ENCODE results near the gene ASMTL.
"Not testable (repeated sequence)": the region's sequence is repeated elsewhere in the genome, so short reads cannot be mapped to it uniquely, and the experiment has no call there.

ASMTL gene

GRCh38 chrX:1452516-1453394 lies at the start of gene ASMTL:
Gene ASMTL (minus strand): TSS chrX:1452909. CDS start chrX:1452840, 69 bp downstream.
- Histone ChIP-seq H3K4me1 (ENCODE audit: control insufficient read depth, insufficient read depth, low read length) (peaks cover 15% of the 10 kb centered on the region), H3K27ac (ENCODE audit: low read length) (peak within 1 kb of the TSS; percentile 82), H3K9ac (ENCODE audit: low read length in 2 of 2) (peak within 1 kb of the TSS; percentile 84 to 91), H3K36me3 (ENCODE audit: control insufficient read depth in 2 of 2, insufficient read depth in 2 of 2, low read length in 2 of 2) (no peaks in the 10 kb centered on the region), H3K27me3 (ENCODE audit: control insufficient read depth in 1 of 2, insufficient read depth in 2 of 2, low read length in 2 of 2) (no peaks in the 10 kb centered on the region), H3K9me3 (ENCODE audit: control insufficient read depth in 2 of 2, low read length in 2 of 2) (no peaks in the 10 kb centered on the region), H3K4me3 (ENCODE audit: low read length in 2 of 2) (peak within 1 kb of the TSS; percentile 88 to 91)

- no peak overlapping the region for H3K9ac ChIP-seq (ENCODE audit: low read length in 2 of 2)
- H3K27ac ChIP-seq (ENCODE audit: low read length) = no peak overlapping the region
- no peaks in the 10 kb centered on the region for H3K27me3 ChIP-seq (ENCODE audit: control insufficient read depth in 1 of 2, insufficient read depth in 2 of 2, low read length in 2 of 2)
- H3K4me3 ChIP-seq (ENCODE audit: low read length in 2 of 2) = no peak overlapping the region
- peaks cover 2% of the 10 kb centered on the region for H3K4me1 ChIP-seq (ENCODE audit: control insufficient read depth, insufficient read depth, low read length)
- no peaks in the 10 kb centered on the region for H3K36me3 ChIP-seq (ENCODE audit: control insufficient read depth in 2 of 2, insufficient read depth in 2 of 2, low read length in 2 of 2)
- no peaks in the 10 kb centered on the region for H3K9me3 ChIP-seq (ENCODE audit: control insufficient read depth in 2 of 2, low read length in 2 of 2)
Observed at GRCh38 chrX:1502241-1502640, 49.5 kb upstream of the ASMTL start.

- Histone ChIP-seq H3K27me3 (ENCODE audit: control insufficient read depth in 1 of 2, insufficient read depth in 2 of 2, low read length in 2 of 2) (no peaks in the 10 kb centered on the region), H3K27ac (ENCODE audit: low read length) (no peak overlapping the region), H3K9me3 (ENCODE audit: control insufficient read depth in 2 of 2, low read length in 2 of 2) (no peaks in the 10 kb centered on the region), H3K9ac (ENCODE audit: low read length in 2 of 2) (no peak overlapping the region), H3K4me1 (ENCODE audit: control insufficient read depth, insufficient read depth, low read length) (peaks cover 2% of the 10 kb centered on the region), H3K36me3 (ENCODE audit: control insufficient read depth in 2 of 2, insufficient read depth in 2 of 2, low read length in 2 of 2) (no peaks in the 10 kb centered on the region), H3K4me3 (ENCODE audit: low read length in 2 of 2) (no peak overlapping the region)
Observed at GRCh38 chrX:1500701-1501624, 48.3 kb upstream of the ASMTL start.

GRCh38 chrX:1496076-1496475 lies 43.4 kb upstream of the ASMTL start:
- Histone ChIP-seq H3K9ac (ENCODE audit: low read length in 2 of 2) (no peak overlapping the region), H3K4me1 (ENCODE audit: control insufficient read depth, insufficient read depth, low read length) (peaks cover 4% of the 10 kb centered on the region), H3K9me3 (ENCODE audit: control insufficient read depth in 2 of 2, low read length in 2 of 2) (no peaks in the 10 kb centered on the region), H3K27ac (ENCODE audit: low read length) (no peak overlapping the region), H3K27me3 (ENCODE audit: control insufficient read depth in 1 of 2, insufficient read depth in 2 of 2, low read length in 2 of 2) (no peaks in the 10 kb centered on the region), H3K4me3 (ENCODE audit: low read length in 2 of 2) (no peak overlapping the region), H3K36me3 (ENCODE audit: control insufficient read depth in 2 of 2, insufficient read depth in 2 of 2, low read length in 2 of 2) (no peaks in the 10 kb centered on the region)

- Histone ChIP-seq H3K4me3 (ENCODE audit: low read length in 2 of 2) (peak overlapping the region in 1 of 2 donors; percentile 8), H3K9me3 (ENCODE audit: control insufficient read depth in 2 of 2, low read length in 2 of 2) (no peaks in the 10 kb centered on the region), H3K9ac (ENCODE audit: low read length in 2 of 2) (no peak overlapping the region), H3K4me1 (ENCODE audit: control insufficient read depth, insufficient read depth, low read length) (peaks cover 2% of the 10 kb centered on the region), H3K36me3 (ENCODE audit: control insufficient read depth in 2 of 2, insufficient read depth in 2 of 2, low read length in 2 of 2) (no peaks in the 10 kb centered on the region), H3K27me3 (ENCODE audit: control insufficient read depth in 1 of 2, insufficient read depth in 2 of 2, low read length in 2 of 2) (no peaks in the 10 kb centered on the region), H3K27ac (ENCODE audit: low read length) (no peak overlapping the region)
Observed at GRCh38 chrX:1493877-1494510, 41.3 kb upstream of the ASMTL start.

- peaks cover 0 to 2% of the 10 kb centered on the region in 2 donors for H3K27me3 ChIP-seq (ENCODE audit: control insufficient read depth in 1 of 2, insufficient read depth in 2 of 2, low read length in 2 of 2)
- H3K4me1 ChIP-seq (ENCODE audit: control insufficient read depth, insufficient read depth, low read length) = peaks cover 2% of the 10 kb centered on the region
- H3K36me3 ChIP-seq (ENCODE audit: control insufficient read depth in 2 of 2, insufficient read depth in 2 of 2, low read length in 2 of 2) = no peaks in the 10 kb centered on the region
- no peak overlapping the region for H3K27ac ChIP-seq (ENCODE audit: low read length)
- no peak overlapping the region for H3K9ac ChIP-seq (ENCODE audit: low read length in 2 of 2)
- H3K9me3 ChIP-seq (ENCODE audit: control insufficient read depth in 2 of 2, low read length in 2 of 2) = no peaks in the 10 kb centered on the region
- no peak overlapping the region for H3K4me3 ChIP-seq (ENCODE audit: low read length in 2 of 2)
Observed at GRCh38 chrX:1493412-1493811, 40.7 kb upstream of the ASMTL start.

DNA sequence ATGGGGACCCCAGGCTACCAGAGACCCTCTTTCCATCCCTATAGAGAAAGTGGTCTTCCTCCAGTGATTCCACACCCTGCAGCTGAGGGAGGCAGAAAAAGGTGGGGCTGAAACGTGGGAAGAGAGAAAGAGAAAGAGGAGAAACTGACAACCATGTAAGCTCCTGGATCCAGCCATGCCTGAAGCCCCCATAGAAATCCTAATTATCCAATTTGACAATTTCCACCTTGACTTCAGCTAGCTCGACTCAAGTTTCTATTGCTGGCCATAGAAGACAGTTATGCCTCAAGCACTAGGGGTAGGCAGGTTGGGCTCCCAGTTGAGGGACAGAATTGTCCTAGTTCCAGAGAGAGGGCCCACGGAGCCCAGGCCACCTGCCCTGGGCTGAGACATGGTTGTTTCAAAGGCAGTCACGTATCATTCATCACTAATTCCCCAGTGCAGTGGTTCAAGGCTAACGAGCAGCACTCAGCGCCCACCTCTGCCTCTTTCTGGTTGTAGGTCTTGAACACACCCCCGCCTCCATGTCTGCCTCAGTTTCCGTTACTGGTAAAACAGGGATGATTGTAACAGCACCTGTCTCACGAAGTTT lies 39.8 kb upstream of the ASMTL start:
- Histone ChIP-seq H3K4me3 (ENCODE audit: low read length in 2 of 2) (no peak overlapping the region), H3K36me3 (ENCODE audit: control insufficient read depth in 2 of 2, insufficient read depth in 2 of 2, low read length in 2 of 2) (no peaks in the 10 kb centered on the region), H3K9ac (ENCODE audit: low read length in 2 of 2) (no peak overlapping the region), H3K4me1 (ENCODE audit: control insufficient read depth, insufficient read depth, low read length) (peaks cover 2% of the 10 kb centered on the region), H3K27me3 (ENCODE audit: control insufficient read depth in 1 of 2, insufficient read depth in 2 of 2, low read length in 2 of 2) (peaks cover 3 to 6% of the 10 kb centered on the region in 2 donors), H3K9me3 (ENCODE audit: control insufficient read depth in 2 of 2, low read length in 2 of 2) (no peaks in the 10 kb centered on the region), H3K27ac (ENCODE audit: low read length) (no peak overlapping the region)

DNA sequence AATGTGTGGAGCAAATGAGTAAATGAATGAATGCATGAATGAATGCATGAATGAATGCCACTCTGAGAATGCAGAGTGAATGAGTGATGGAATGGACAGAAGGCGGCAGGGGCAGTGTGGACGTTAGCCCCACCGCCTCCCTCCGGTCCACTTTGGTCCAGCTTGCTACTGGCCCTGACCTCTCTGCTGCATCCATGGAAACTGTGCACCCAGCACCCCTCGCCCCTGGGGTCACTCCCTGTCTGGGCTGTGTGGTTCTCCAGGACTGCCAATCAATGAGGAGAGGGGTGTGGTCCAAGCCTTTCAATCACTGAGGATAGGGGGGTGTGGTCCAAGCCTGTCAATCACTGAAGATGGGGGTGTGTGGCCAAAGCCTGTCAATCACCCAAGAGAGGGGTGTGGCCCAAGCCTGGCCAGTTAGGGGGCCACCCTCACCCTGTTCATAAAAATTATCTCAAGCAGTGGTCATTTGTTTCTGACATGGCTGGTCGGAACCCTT lies 39.2 kb upstream of the ASMTL start:
- Histone ChIP-seq H3K9ac (ENCODE audit: low read length in 2 of 2) (no peak overlapping the region), H3K4me1 (ENCODE audit: control insufficient read depth, insufficient read depth, low read length) (peaks cover 2% of the 10 kb centered on the region), H3K9me3 (ENCODE audit: control insufficient read depth in 2 of 2, low read length in 2 of 2) (no peaks in the 10 kb centered on the region), H3K36me3 (ENCODE audit: control insufficient read depth in 2 of 2, insufficient read depth in 2 of 2, low read length in 2 of 2) (no peaks in the 10 kb centered on the region), H3K27ac (ENCODE audit: low read length) (no peak overlapping the region), H3K4me3 (ENCODE audit: low read length in 2 of 2) (no peak overlapping the region), H3K27me3 (ENCODE audit: control insufficient read depth in 1 of 2, insufficient read depth in 2 of 2, low read length in 2 of 2) (peaks cover 3 to 6% of the 10 kb centered on the region in 2 donors)

DNA sequence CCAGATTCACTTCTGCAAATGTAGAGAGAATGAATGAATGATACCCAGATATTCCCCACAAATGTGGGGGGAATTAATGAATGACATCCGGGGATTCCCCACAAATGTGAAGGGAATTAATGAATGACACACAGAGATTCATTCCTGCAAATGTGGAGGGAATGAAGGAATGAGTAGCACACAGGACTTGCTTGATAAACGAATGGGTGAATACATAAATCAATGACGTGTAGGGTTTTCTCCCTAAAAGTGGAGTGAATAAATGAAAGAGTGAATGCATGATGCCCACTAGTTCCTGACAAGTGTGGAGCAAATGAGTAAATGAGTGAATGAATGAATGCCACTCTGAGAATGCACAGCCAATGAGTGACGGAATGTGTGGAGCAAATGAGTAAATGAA lies 38.5 kb upstream of the ASMTL start:
- not testable (repeated sequence) for H3K4me1 ChIP-seq (ENCODE audit: control insufficient read depth, insufficient read depth, low read length); H3K9ac ChIP-seq (ENCODE audit: low read length in 2 of 2); H3K27me3 ChIP-seq (ENCODE audit: control insufficient read depth in 1 of 2, insufficient read depth in 2 of 2, low read length in 2 of 2); H3K27ac ChIP-seq (ENCODE audit: low read length); H3K36me3 ChIP-seq (ENCODE audit: control insufficient read depth in 2 of 2, insufficient read depth in 2 of 2, low read length in 2 of 2); H3K9me3 ChIP-seq (ENCODE audit: control insufficient read depth in 2 of 2, low read length in 2 of 2); H3K4me3 ChIP-seq (ENCODE audit: low read length in 2 of 2)

DNA sequence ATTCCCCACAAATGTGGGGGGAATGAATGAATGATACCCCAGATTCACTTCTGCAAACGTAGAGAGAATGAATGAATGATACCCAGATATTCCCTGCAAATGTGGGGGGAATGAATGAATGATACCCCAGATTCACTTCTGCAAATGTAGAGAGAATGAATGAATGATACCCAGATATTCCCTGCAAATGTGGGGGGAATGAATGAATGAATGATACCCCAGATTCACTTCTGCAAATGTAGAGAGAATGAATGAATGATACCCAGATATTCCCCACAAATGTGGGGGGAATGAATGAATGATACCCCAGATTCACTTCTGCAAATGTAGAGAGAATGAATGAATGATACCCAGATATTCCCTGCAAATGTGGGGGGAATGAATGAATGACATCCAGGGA lies 38.0 kb upstream of the ASMTL start:
- H3K9me3 ChIP-seq (ENCODE audit: control insufficient read depth in 2 of 2, low read length in 2 of 2); H3K27ac ChIP-seq (ENCODE audit: low read length); H3K4me1 ChIP-seq (ENCODE audit: control insufficient read depth, insufficient read depth, low read length); H3K36me3 ChIP-seq (ENCODE audit: control insufficient read depth in 2 of 2, insufficient read depth in 2 of 2, low read length in 2 of 2); H3K27me3 ChIP-seq (ENCODE audit: control insufficient read depth in 1 of 2, insufficient read depth in 2 of 2, low read length in 2 of 2); H3K9ac ChIP-seq (ENCODE audit: low read length in 2 of 2); H3K4me3 ChIP-seq (ENCODE audit: low read length in 2 of 2): not testable (repeated sequence)

All from stomach smooth muscle (tissue), 2 donors.